Neutrophil (primary cell): ENCODE results near the gene SPATA16.
"Not testable (repeated sequence)": the region's sequence is repeated elsewhere in the genome, so short reads cannot be mapped to it uniquely, and the experiment has no call there.

ENCODE experiments used
- H3K27ac ChIP-seq: fragments of 200-600 bp; sonication (generic); 2 replicates; pipeline ENCODE4 v1.5.1; 2016; ENCODE audit warnings: mild to moderate bottlenecking, moderate library complexity
- H3K27me3 ChIP-seq: fragments of 200-600 bp; sonication (generic); 2 replicates; pipeline ENCODE4 v1.6.0; 2016; ENCODE audit warnings: mild to moderate bottlenecking
- H3K36me3 ChIP-seq: fragments of 200-600 bp; sonication (generic); 2 replicates; pipeline ENCODE4 v1.5.1; 2017
- H3K4me1 ChIP-seq, 2 experiments: fragments of 200-600 bp in 1 of 2; sonication (generic) in 1 of 2; 1 replicate in 1 of 2; 2 replicates in 1 of 2; pipeline versions ENCODE4 v1.5.1 to v1.6.1; 2013 to 2016; ENCODE audit warnings: low read depth in 1 of 2, low read length in 1 of 2, mild to moderate bottlenecking in 1 of 2, moderate library complexity in 1 of 2; ENCODE audit not compliant: control insufficient read depth in 1 of 2, insufficient read depth in 1 of 2
- H3K4me3 ChIP-seq, 2 experiments: fragments of 200-600 bp in 1 of 2; sonication (generic) in 1 of 2; 1 replicate in 1 of 2; 2 replicates in 1 of 2; pipeline ENCODE4 v1.5.1; 2013 to 2016; ENCODE audit warnings: low read depth in 1 of 2, low read length in 1 of 2, mild to moderate bottlenecking in 1 of 2, moderate library complexity in 1 of 2
- H3K9me3 ChIP-seq: fragments of 200-600 bp; sonication (generic); 2 replicates; pipeline ENCODE4 v1.5.1; 2016
- CTCF ChIP-seq: fragments of 200-600 bp; sonication (generic); IDR thresholded peaks from 2 replicates; pipeline ENCODE4 v1.5.1; 2016; ENCODE audit warnings: antibody characterized with exemption

Gene SPATA16

GRCh38 chr3:173140986-173141385 lies at the start of gene SPATA16:
Gene SPATA16, minus strand, starts transcription at chr3:173141235. Its CDS starts 23,504 bp downstream, at chr3:173117731.
- Histone ChIP-seq H3K4me1 (no peaks in the 10 kb centered on the region), H3K4me3 (no peak within 1 kb of the TSS), H3K36me3 (no peaks in the 10 kb centered on the region), H3K9me3 (no peaks in the 10 kb centered on the region), H3K27ac (no peak within 1 kb of the TSS), H3K27me3 (no peaks in the 10 kb centered on the region)
- no peak for TF ChIP-seq CTCF

- not testable (repeated sequence) for H3K27ac ChIP-seq, H3K4me3 ChIP-seq, H3K4me1 ChIP-seq, H3K36me3 ChIP-seq, H3K9me3 ChIP-seq, H3K27me3 ChIP-seq
These were observed 42.0 kb upstream of the SPATA16 start for GRCh38 chr3:173183022-173183421.

- no peaks in the 10 kb centered on the region for H3K36me3 ChIP-seq
- H3K9me3 ChIP-seq: no peaks in the 10 kb centered on the region
- H3K27ac ChIP-seq: no peak overlapping the region
- no peaks in the 10 kb centered on the region for H3K27me3 ChIP-seq
- no peak overlapping the region for H3K4me3 ChIP-seq
- TF ChIP-seq CTCF: no peak
- H3K4me1 ChIP-seq: no peaks in the 10 kb centered on the region
These were observed 32.6 kb upstream of the SPATA16 start for GRCh38 chr3:173173652-173174051.

GRCh38 chr3:173159139-173159538 lies 18.1 kb upstream of the SPATA16 start:
- not testable (repeated sequence) for H3K4me3 ChIP-seq, H3K27me3 ChIP-seq, H3K4me1 ChIP-seq, H3K36me3 ChIP-seq, H3K9me3 ChIP-seq, H3K27ac ChIP-seq

GRCh38 chr3:173156533-173156932 lies 15.5 kb upstream of the SPATA16 start:
- not testable (repeated sequence) for H3K4me3 ChIP-seq, H3K9me3 ChIP-seq, H3K36me3 ChIP-seq, H3K27ac ChIP-seq, H3K4me1 ChIP-seq, H3K27me3 ChIP-seq

- Histone ChIP-seq H3K4me1 (no peaks in the 10 kb centered on the region), H3K27ac (no peak overlapping the region), H3K27me3 (no peaks in the 10 kb centered on the region), H3K36me3 (no peaks in the 10 kb centered on the region), H3K4me3 (no peak overlapping the region), H3K9me3 (no peaks in the 10 kb centered on the region)
- TF ChIP-seq CTCF: no peak
These were observed 12.6 kb upstream of the SPATA16 start for GRCh38 chr3:173153631-173154030.

GRCh38 chr3:173139420-173139819 lies 1.6 kb downstream of the SPATA16 start:
- Histone ChIP-seq H3K27me3 (no peaks in the 10 kb centered on the region), H3K27ac (no peak overlapping the region), H3K9me3 (no peaks in the 10 kb centered on the region), H3K4me3 (no peak overlapping the region), H3K36me3 (no peaks in the 10 kb centered on the region), H3K4me1 (no peaks in the 10 kb centered on the region)
- TF ChIP-seq CTCF: no peak
